HEK293 (cell line): Measurements from ENCODE around the gene GAREM1.
A peak's percentile ranks its signal among the peaks of the same experiment; 100 is the strongest.

ENCODE experiments used
- CTCF ChIA-PET: fragments of 350-600 bp; formaldehyde crosslinking; extraction: SDS; loops from one replicate; lab custom pipeline; 2021; ENCODE audit warnings: antibody characterized with exemption; lab: Yijun Ruan, JAX
- POLR2A ChIA-PET: fragments of 300-600 bp; formaldehyde crosslinking; extraction: SDS; loops from one replicate; lab custom pipeline; 2020; ENCODE audit warnings: antibody characterized with exemption, inconsistent platforms; lab: Yijun Ruan, JAX
- H3K27ac ChIP-seq: fragments of 200-500 bp; sonication (Bioruptor generic); 2 replicates; pipeline ENCODE4 v1.5.1; 2014; ENCODE audit warnings: low read depth, low read length, control low read depth, inconsistent platforms; ENCODE audit errors: extremely low read depth
- H3K36me3 ChIP-seq, 2 experiments: fragments of 200-500 bp in 1 of 2; sonication (Bioruptor generic) in 1 of 2; 1 replicate in 1 of 2; 2 replicates in 1 of 2; pipeline ENCODE4 v1.5.1; 2014 to 2017; ENCODE audit warnings: inconsistent platforms in 2 of 2, low read length in 2 of 2; ENCODE audit not compliant: control insufficient read depth in 2 of 2, insufficient read depth in 1 of 2
- H3K4me1 ChIP-seq: fragments of 200-500 bp; sonication (Bioruptor generic); 2 replicates; pipeline ENCODE4 v1.5.1; 2014; ENCODE audit warnings: mild to moderate bottlenecking, low read length, inconsistent platforms; ENCODE audit not compliant: control insufficient read depth, insufficient read depth
- H3K4me3 ChIP-seq: 2 replicates; pipeline ENCODE4 v1.5.1; 2011; ENCODE audit warnings: low read depth, mild to moderate bottlenecking, control low read depth, low read length, moderate library complexity
- H3K9me3 ChIP-seq: fragments of 200-500 bp; sonication (Bioruptor generic); 2 replicates; pipeline ENCODE4 v1.5.1; 2014; ENCODE audit warnings: low read depth, low read length, inconsistent platforms; ENCODE audit not compliant: control insufficient read depth, insufficient read depth
- CTCF ChIP-seq: fragments of 450-650 bp; formaldehyde crosslinking; IDR thresholded peaks from 2 replicates; pipeline ENCODE4 v1.5.1; 2016; ENCODE audit warnings: missing biosample characterization, missing genetic modification characterization
- HOXC10 ChIP-seq: sonication (generic); formaldehyde crosslinking; IDR thresholded peaks from 2 replicates; pipeline ENCODE4 v1.8.1; 2023; ENCODE audit warnings: mild to moderate bottlenecking, missing genetic modification reagents
- MEIS1 ChIP-seq: sonication (generic); formaldehyde crosslinking; IDR thresholded peaks from 2 replicates; pipeline ENCODE4 v1.8.1; 2022; ENCODE audit warnings: missing genetic modification reagents, mild to moderate bottlenecking, borderline replicate concordance
- MZF1 ChIP-seq: fragments of 450-650 bp; formaldehyde crosslinking; IDR thresholded peaks from 2 replicates; pipeline ENCODE4 v1.5.1; 2017; ENCODE audit warnings: missing biosample characterization, missing genetic modification characterization, borderline replicate concordance
- PBX3 ChIP-seq: sonication (generic); formaldehyde crosslinking; IDR thresholded peaks from 2 replicates; pipeline ENCODE4 v1.8.1; 2022; ENCODE audit warnings: mild to moderate bottlenecking, moderate library complexity, missing genetic modification reagents
- PRDM1 ChIP-seq: fragments of 450-650 bp; formaldehyde crosslinking; IDR thresholded peaks from 2 replicates; pipeline ENCODE4; 2016; ENCODE audit warnings: missing biosample characterization, missing genetic modification characterization
- REST ChIP-seq: fragments of 450-650 bp; formaldehyde crosslinking; IDR thresholded peaks from 2 replicates; pipeline ENCODE4 v1.5.1; 2016; ENCODE audit warnings: missing biosample characterization, missing genetic modification characterization
- ZBTB17 ChIP-seq: fragments of 450-650 bp; formaldehyde crosslinking; IDR thresholded peaks from 2 replicates; pipeline ENCODE4 v1.5.1; 2016; ENCODE audit warnings: missing biosample characterization, missing genetic modification characterization
- ZBTB6 ChIP-seq: fragments of 450-650 bp; formaldehyde crosslinking; IDR thresholded peaks from 2 replicates; pipeline ENCODE4 v1.5.1; 2017; ENCODE audit warnings: missing biosample characterization, missing genetic modification characterization
- ZIC2 ChIP-seq: fragments of 450-650 bp; formaldehyde crosslinking; IDR thresholded peaks from 2 replicates; pipeline ENCODE4 v1.5.1; 2016; ENCODE audit warnings: missing biosample characterization, missing genetic modification characterization
- ZNF16 ChIP-seq: fragments of 450-650 bp; formaldehyde crosslinking; IDR thresholded peaks from 2 replicates; pipeline ENCODE4 v1.5.1; 2016; ENCODE audit warnings: low read depth, missing biosample characterization, missing genetic modification characterization
- ZNF214 ChIP-seq: fragments of 450-650 bp; formaldehyde crosslinking; IDR thresholded peaks from 2 replicates; pipeline ENCODE4 v1.5.1; 2017; ENCODE audit warnings: missing biosample characterization, mild to moderate bottlenecking, missing genetic modification characterization, borderline replicate concordance
- ZNF248 ChIP-seq: fragments of 450-650 bp; formaldehyde crosslinking; IDR thresholded peaks from 2 replicates; pipeline ENCODE4 v1.5.1; 2017; ENCODE audit warnings: missing biosample characterization, missing genetic modification characterization
- ZNF26 ChIP-seq: fragments of 450-650 bp; formaldehyde crosslinking; IDR thresholded peaks from 2 replicates; pipeline ENCODE4 v1.5.1; 2016; ENCODE audit warnings: missing biosample characterization, missing genetic modification characterization
- ZNF426 ChIP-seq: fragments of 450-650 bp; formaldehyde crosslinking; IDR thresholded peaks from 2 replicates; pipeline ENCODE4 v1.5.1; 2017; ENCODE audit warnings: missing biosample characterization, missing genetic modification characterization, mild to moderate bottlenecking, inconsistent platforms, moderate library complexity
- ZNF473 ChIP-seq: fragments of 450-650 bp; formaldehyde crosslinking; IDR thresholded peaks from 2 replicates; pipeline ENCODE4 v1.5.1; 2017; ENCODE audit warnings: missing biosample characterization, missing genetic modification characterization
- ZNF510 ChIP-seq: fragments of 450-650 bp; formaldehyde crosslinking; IDR thresholded peaks from 2 replicates; pipeline ENCODE4 v1.5.1; 2018; ENCODE audit warnings: mild to moderate bottlenecking, missing genetic modification characterization, missing biosample characterization; ENCODE audit not compliant: insufficient replicate concordance
- ZNF558 ChIP-seq: fragments of 450-650 bp; formaldehyde crosslinking; IDR thresholded peaks from 2 replicates; pipeline ENCODE4 v1.5.1; 2016; ENCODE audit warnings: missing biosample characterization, missing genetic modification characterization
- ZNF701 ChIP-seq: fragments of 450-650 bp; formaldehyde crosslinking; IDR thresholded peaks from 2 replicates; pipeline ENCODE4 v1.5.1; 2016; ENCODE audit warnings: missing biosample characterization, missing genetic modification characterization
- ZNF704 ChIP-seq: fragments of 450-650 bp; formaldehyde crosslinking; IDR thresholded peaks from 2 replicates; pipeline ENCODE4 v1.5.1; 2016; ENCODE audit warnings: missing biosample characterization, missing genetic modification characterization
- ZNF791 ChIP-seq: fragments of 450-650 bp; formaldehyde crosslinking; IDR thresholded peaks from 2 replicates; pipeline ENCODE4 v1.5.1; 2016; ENCODE audit warnings: missing biosample characterization, missing genetic modification characterization
- ZNF792 ChIP-seq: fragments of 450-650 bp; formaldehyde crosslinking; IDR thresholded peaks from 2 replicates; pipeline ENCODE4 v1.5.1; 2016; ENCODE audit warnings: missing biosample characterization, missing genetic modification characterization
- ZNF830 ChIP-seq: fragments of 450-650 bp; IDR thresholded peaks from 2 replicates; pipeline ENCODE4 v1.5.0; 2018; ENCODE audit warnings: missing biosample characterization, missing genetic modification characterization, low read depth, mild to moderate bottlenecking, moderate library complexity
- ZSCAN5A ChIP-seq: fragments of 450-650 bp; formaldehyde crosslinking; IDR thresholded peaks from 2 replicates; pipeline ENCODE4 v1.5.1; 2016; ENCODE audit warnings: missing biosample characterization, missing genetic modification characterization

The GAREM1 gene

GRCh38 chr18:32383050-32383819, 87.4 kb downstream of the GAREM1 start (continued):
- TF ChIP-seq ZNF426 (tag by site-specific recombination): no peak
- no peak for TF ChIP-seq ZBTB17
- no peak for TF ChIP-seq ZSCAN5A (tag by site-specific recombination)
- TF ChIP-seq ZNF473 (tag by site-specific recombination): no peak
- TF ChIP-seq ZNF510 (tag by site-specific recombination): no peak
- TF ChIP-seq ZNF214 (tag by site-specific recombination): no peak
- peak; percentile 55; the same call in 1 of the 2 replicates for TF ChIP-seq ZNF792
- TF ChIP-seq ZNF26: no peak
- TF ChIP-seq PBX3 (CRISPR knock-in tag): no peak
- no peak for TF ChIP-seq HOXC10
- TF ChIP-seq ZNF704: no peak
- TF ChIP-seq ZNF16: no peak
- no peak for TF ChIP-seq ZNF558 (tag by site-specific recombination)
- no peak for TF ChIP-seq ZNF830 (tag by site-specific recombination)
- peak; percentile 43; the same call in 1 of the 2 replicates for TF ChIP-seq ZBTB6

- Histone ChIP-seq H3K4me1 (no peaks in the 10 kb centered on the region), H3K4me3 (no peak overlapping the region), H3K9me3 (no peaks in the 10 kb centered on the region), H3K27ac (no peak overlapping the region), H3K36me3 (no peaks in the 10 kb centered on the region)
- CTCF ChIA-PET: interaction anchor here (0.6 to 1.3 kb wide), 2 partner anchors 10 to 93 kb away, joined by 3 read pairs; no protein-coding TSS in a partner anchor
- POLR2A ChIA-PET: no interaction called here
- TF ChIP-seq CTCF (no peak), MEIS1 (CRISPR knock-in tag) (no peak), ZIC2 (tag by site-specific recombination) (no peak), PRDM1 (tag by site-specific recombination) (no peak), MZF1 (tag by site-specific recombination) (no peak), ZNF701 (no peak), ZNF473 (tag by site-specific recombination) (no peak), ZNF791 (tag by site-specific recombination) (no peak), ZNF248 (tag by site-specific recombination) (no peak), ZBTB6 (no peak), REST (tag by site-specific recombination) (no peak)
These were observed 88.9 kb downstream of the GAREM1 start for GRCh38 chr18:32381761-32382160.
